GM19025 (cell line): Measurements from ENCODE around the gene HMGCS2.
"Not testable (repeated sequence)": the region's sequence is repeated elsewhere in the genome, so short reads cannot be mapped to it uniquely, and the experiment has no call there.

Experiments
- ATAC-seq: cut with Tn5 transposase; IDR thresholded peaks from one replicate; pipeline ENCODE4 v1.9.1; 2021; ENCODE audit warnings: mild to moderate bottlenecking, low read depth, moderate library complexity; ENCODE audit not compliant: unreplicated experiment

The HMGCS2 gene

DNA sequence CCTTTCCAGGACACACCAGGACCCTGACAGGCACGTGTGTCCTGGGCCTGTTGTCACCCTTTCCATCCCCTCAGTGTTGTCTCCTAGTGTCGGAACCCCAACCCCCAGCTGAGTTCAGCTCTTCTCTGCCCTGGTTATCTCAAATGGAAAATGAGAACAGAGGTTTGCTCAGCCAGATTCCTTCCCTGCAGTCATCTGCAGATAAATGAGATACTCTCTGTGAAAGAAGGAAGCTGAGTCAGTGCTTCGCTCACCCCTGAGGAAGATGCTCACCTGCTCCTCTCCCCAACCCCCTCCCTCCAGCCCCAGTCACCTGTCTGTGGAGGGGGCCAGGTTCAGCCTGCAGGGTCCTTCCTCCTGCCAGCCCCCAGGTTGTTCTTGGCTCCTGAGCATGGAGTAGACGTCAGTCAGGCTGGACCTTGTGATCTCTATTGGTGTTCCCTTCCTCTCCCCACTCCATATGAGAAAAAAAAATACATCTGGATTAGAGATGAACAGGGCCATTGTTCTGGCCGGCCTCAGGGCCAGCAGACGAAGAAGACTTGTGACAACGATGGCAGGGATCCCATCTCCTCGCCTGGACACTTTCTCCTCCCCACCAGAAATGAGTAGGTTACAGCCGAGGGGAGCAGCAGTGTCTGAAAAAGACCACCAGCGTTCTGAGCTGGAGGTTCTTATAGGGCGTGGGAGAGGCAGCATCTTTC lies 36.1 kb downstream of the HMGCS2 start:
- ATAC-seq, result no peak

DNA sequence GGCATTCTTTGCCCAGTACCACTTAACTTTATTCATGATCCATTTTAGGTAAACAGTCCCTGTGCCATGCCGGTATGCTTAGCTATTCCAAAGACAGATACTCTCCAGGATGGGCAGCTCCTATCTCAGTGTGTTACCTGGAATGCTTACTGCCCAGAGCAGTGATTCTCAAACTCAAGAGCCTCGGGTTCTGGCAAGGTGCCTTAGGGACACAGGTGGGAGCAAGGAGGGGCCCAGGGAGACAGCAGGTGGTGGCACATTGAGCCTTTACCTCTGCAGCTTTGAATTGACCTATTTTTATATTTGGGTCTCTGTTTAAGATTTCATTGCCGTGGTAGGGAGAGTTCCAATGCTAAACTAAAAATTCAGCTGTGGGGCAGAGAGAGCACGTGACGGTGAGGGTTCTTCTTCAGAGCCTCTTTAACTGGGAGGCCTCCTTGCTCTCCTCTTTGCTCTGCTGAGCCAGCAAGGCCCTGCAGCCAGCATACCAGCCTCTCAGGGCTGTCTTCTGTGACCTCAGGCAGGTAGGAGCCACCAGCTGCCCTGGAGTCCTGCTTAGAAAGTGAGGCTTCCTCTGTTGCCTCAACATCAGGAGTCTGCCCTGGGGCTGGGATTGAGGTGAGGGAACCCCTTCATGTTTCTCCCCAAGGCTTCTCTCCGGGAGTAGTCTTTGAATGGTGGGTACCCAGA lies 36.8 kb downstream of the HMGCS2 start:
- ATAC-seq, result no peak

- no peak for ATAC-seq
These were observed 37.6 kb downstream of the HMGCS2 start for GRCh38 chr1:119731060-119731459.

- no peak for ATAC-seq
These were observed 39.7 kb downstream of the HMGCS2 start for GRCh38 chr1:119729044-119729443.

DNA sequence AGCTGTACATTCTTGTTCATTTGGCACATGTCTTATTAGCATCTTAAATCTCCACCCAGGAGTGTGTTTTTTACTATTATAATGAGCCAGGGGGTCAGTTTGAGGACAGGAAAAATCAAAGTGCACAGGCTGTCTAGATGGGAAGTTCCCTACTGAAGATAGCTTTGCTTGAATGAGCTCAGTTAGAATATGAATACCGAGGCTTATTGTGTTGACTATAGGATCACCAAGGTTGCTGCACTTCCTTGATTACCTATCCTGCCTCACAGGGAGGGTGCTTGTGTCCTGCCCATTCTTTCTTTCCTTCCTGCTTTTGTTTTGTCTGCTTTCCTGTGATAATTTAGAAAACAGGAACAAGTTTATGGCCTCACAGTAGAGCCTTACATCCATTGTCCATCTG lies 40.7 kb downstream of the HMGCS2 start:
- ATAC-seq, result no peak

- ATAC-seq, result no peak
These were observed 43.1 kb downstream of the HMGCS2 start for GRCh38 chr1:119725626-119726025.

GRCh38 chr1:119724611-119725218 lies 44.0 kb downstream of the HMGCS2 start:
- ATAC-seq, result no peak

DNA sequence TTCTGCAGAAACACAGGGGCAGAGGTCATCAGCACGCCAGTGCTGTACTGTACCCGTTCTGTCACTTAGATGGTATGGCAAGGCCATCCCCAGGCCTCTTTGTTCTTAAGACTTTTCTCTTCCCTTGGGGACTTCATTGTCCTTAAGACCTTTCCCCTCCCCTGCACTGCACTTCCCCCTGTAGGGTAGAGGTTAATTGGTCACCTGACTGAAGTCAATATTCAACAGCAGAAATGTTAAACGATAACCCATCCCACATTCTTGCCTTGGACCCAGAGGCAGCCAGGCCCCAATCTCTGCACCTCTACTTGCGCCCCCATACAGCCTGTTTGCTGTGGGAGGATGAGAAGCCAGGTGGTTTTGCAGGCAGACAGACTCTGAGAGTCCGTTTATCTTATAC lies 46.8 kb downstream of the HMGCS2 start:
- no peak for ATAC-seq

- no peak for ATAC-seq
These were observed 47.8 kb downstream of the HMGCS2 start for GRCh38 chr1:119720866-119721440.

- no peak for ATAC-seq
These were observed 49.7 kb downstream of the HMGCS2 start for GRCh38 chr1:119718972-119719371.

GRCh38 chr1:119718409-119718808 lies 50.3 kb downstream of the HMGCS2 start:
- no peak for ATAC-seq

GRCh38 chr1:119715542-119715941 lies 53.2 kb downstream of the HMGCS2 start:
- ATAC-seq, result no peak

DNA sequence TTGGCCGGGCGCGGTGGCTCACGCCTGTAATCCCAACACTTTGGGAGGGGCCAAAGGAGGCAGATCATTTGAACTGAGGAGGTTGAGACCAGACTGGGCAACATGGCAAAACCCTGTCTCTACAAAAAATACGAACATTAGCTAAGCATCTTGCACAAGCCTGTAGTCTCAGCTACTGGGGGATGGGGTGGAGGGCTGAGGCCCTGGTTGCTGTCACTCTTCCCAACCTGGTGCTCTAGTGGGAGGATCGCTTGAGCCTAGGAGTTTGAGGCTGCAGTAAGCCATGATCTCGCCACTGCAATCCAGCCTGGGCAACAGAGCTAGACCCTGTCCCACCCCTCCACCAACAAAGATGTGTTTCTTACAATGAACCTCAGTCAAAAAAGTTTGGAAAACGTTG lies 54.1 kb downstream of the HMGCS2 start:
- no peak for ATAC-seq

DNA sequence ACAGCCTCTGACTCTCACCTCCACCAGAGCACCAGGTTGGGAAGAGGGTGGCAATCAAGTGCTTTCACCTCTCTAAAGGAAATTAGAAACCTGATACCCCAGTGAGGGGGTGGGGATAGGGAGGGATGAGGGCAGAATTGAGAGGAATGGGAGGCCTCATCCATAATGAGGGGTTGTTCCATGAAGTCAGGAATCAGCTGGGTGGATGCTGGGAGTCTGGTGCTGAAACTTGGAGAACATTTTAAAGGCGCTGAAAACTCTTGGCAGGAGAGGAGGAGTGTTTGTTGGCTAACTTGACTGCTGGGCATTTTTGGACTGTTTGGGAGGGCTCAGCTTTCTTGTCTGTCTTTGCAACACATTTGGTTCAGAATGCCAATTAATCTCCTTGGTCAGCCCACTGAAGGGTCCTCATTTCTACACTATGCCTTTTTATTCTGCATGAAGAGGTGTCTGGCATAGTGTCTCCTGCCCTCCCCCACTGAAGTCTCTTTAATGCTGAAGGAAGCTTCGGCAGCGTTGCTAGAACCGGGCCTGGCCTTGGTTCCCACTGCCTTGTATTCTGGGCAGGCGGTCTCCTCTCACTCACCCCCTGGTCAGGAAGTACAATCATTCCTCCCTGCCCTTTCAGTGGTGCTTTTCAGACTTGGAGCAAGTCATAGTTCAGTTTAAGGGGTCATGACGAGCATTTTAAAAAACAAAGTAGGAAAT lies 54.8 kb downstream of the HMGCS2 start:
- ATAC-seq, result no peak

DNA sequence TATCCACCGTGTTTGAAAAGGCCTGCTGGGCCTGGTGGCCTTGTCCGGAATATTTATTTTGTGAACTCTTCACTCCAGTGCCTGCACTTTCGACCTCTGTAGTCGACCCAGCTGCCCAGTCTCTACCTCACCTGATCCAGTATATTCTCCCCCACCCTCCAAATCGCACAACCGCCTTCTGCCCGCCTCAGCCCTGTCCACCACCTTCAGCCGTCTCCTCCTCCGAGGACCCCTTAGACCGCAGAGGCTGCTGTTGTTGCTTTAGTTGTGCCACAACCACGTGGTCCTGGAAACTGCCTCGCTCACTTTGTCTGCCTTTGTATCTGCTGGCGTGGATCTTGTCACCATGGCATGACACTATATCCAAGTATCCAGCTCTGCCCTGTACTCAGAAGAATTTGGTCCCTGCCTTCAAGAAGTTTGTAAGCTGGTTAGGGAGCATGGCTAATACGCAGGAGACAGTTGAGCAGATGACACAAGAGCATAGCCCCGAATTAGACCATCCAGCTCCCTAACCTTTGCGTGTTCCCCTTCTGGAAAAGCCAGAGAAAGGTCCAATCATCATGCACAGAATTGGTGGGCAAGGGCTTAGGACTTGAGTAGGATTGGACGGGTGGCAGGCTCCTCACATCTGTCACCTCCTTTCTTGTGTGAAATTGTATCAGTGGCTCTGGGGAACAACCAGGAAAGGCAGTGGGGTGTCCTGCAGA lies 55.5 kb downstream of the HMGCS2 start:
- ATAC-seq, result no peak

GRCh38 chr1:119712342-119713038 lies 56.2 kb downstream of the HMGCS2 start:
- ATAC-seq, result peak; percentile 46

DNA sequence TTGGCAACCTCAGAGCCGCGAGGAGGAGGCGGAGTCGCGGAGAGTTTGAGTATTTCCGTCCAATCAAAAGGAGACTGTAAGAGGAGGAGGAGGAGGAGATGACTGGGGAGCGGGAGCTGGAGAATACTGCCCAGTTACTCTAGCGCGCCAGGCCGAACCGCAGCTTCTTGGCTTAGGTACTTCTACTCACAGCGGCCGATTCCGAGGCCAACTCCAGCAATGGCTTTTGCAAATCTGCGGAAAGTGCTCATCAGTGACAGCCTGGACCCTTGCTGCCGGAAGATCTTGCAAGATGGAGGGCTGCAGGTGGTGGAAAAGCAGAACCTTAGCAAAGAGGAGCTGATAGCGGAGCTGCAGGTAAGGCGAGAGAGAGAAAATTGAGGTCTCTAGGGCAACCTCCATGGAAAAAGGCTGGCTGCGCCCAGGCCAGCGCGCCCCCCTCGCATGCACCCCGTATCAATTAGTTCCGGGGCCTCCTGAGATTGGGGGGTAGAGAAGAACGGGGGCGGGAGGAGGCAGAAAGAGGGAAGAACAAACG lies 56.8 kb downstream of the HMGCS2 start, which contains the start of gene PHGDH:
PHGDH (plus strand) TSS at position 131 of the 538 bp plus-strand sequence; CDS start at position 220, 89 bp downstream.
- peak; percentile 65 for ATAC-seq

DNA sequence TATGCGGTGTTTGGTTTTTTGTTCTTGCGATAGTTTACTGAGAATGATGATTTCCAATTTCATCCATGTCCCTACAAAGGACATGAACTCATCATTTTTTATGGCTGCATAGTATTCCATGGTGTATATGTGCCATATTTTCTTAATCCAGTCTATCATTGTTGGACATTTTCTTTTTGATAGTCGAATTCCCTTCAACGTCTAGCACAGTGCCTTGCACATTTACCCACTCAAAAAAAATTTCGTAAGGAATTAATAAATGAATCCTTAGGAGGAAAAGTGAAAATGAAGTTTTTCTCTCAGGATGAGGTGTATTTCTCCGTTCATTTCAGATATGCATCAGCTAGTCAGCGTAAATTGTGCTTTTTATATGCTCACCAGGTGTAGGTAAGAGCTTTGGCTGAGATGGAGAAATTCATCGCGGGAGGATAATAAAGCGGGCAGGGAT lies 57.3 kb downstream of the HMGCS2 start:
- not testable (repeated sequence) for ATAC-seq

GRCh38 chr1:119706599-119706998 lies 62.1 kb downstream of the HMGCS2 start:
- not testable (repeated sequence) for ATAC-seq
